WERI-Rb-1 (cell line): ENCODE data around the gene TM9SF1.
"Not testable (repeated sequence)": the region's sequence is repeated elsewhere in the genome, so short reads cannot be mapped to it uniquely, and the experiment has no call there.

Experiments used
- DNase-seq: peaks from one replicate; pipeline ENCODE4 v3.0.0-alpha.2; 2020
- H3K27ac ChIP-seq: fragments of 250-450 bp; sonication (Bioruptor Pico); 2 replicates; pipeline ENCODE4 v1.5.1; 2020; ENCODE audit warnings: mild to moderate bottlenecking, moderate library complexity
- H3K27me3 ChIP-seq: fragments of 250-450 bp; sonication (Bioruptor Pico); 2 replicates; pipeline ENCODE4 v1.5.1; 2021; ENCODE audit warnings: mild to moderate bottlenecking, low read depth, moderate library complexity; ENCODE audit not compliant: insufficient read depth, severe bottlenecking
- H3K36me3 ChIP-seq: fragments of 250-450 bp; sonication (Bioruptor Pico); 2 replicates; pipeline ENCODE4 v1.5.1; 2020; ENCODE audit warnings: mild to moderate bottlenecking, moderate library complexity
- H3K4me3 ChIP-seq: 2 replicates; pipeline ENCODE4 v1.5.1; 2011; ENCODE audit warnings: low read depth, mild to moderate bottlenecking, control low read depth, low read length
- H3K9me3 ChIP-seq: fragments of 250-450 bp; sonication (Bioruptor Pico); 2 replicates; pipeline ENCODE4 v1.5.1; 2021; ENCODE audit warnings: mild to moderate bottlenecking, moderate library complexity; ENCODE audit not compliant: severe bottlenecking
- CTCF ChIP-seq: IDR thresholded peaks from 2 replicates; pipeline ENCODE4 v1.5.1; 2011; ENCODE audit warnings: low read depth, mild to moderate bottlenecking, control low read depth, inconsistent platforms, low read length

The TM9SF1 gene

GRCh38 chr14:24226473-24226872 is 31.2 kb upstream of the TM9SF1 start:
- Histone ChIP-seq H3K36me3 (peaks cover 7% of the 10 kb centered on the region), H3K27ac (no peak overlapping the region), H3K4me3 (no peak overlapping the region), H3K9me3 (no peaks in the 10 kb centered on the region), H3K27me3 (no peaks in the 10 kb centered on the region)
- TF ChIP-seq CTCF: no peak
- no peak for DNase-seq

GRCh38 chr14:24224618-24225071 is 29.4 kb upstream of the TM9SF1 start:
- Histone ChIP-seq H3K9me3 (no peaks in the 10 kb centered on the region), H3K4me3 (no peak overlapping the region), H3K36me3 (peaks cover 7% of the 10 kb centered on the region), H3K27ac (no peak overlapping the region), H3K27me3 (no peaks in the 10 kb centered on the region)
- DNase-seq: no peak
- no peak for TF ChIP-seq CTCF

GRCh38 chr14:24222987-24223386 is 27.7 kb upstream of the TM9SF1 start:
- not testable (repeated sequence) for H3K27ac ChIP-seq, H3K4me3 ChIP-seq, H3K36me3 ChIP-seq, H3K27me3 ChIP-seq, H3K9me3 ChIP-seq, DNase-seq

GRCh38 chr14:24219521-24219920 is 24.3 kb upstream of the TM9SF1 start:
- no peaks in the 10 kb centered on the region for H3K9me3 ChIP-seq
- H3K36me3 ChIP-seq: no peaks in the 10 kb centered on the region; the same call in none of the 2 replicates
- H3K27ac ChIP-seq: no peak overlapping the region
- TF ChIP-seq CTCF: no peak
- H3K4me3 ChIP-seq: no peak overlapping the region
- H3K27me3 ChIP-seq: no peaks in the 10 kb centered on the region
- DNase-seq: no peak

- no peaks in the 10 kb centered on the region; the same call in 1 of the 2 replicates for H3K36me3 ChIP-seq
- H3K4me3 ChIP-seq: no peak overlapping the region
- no peak for TF ChIP-seq CTCF
- DNase-seq: no peak
- H3K27ac ChIP-seq: no peak overlapping the region
- H3K27me3 ChIP-seq: no peaks in the 10 kb centered on the region
- H3K9me3 ChIP-seq: no peaks in the 10 kb centered on the region
These were observed 23.8 kb upstream of the TM9SF1 start for GRCh38 chr14:24219080-24219479.

GRCh38 chr14:24216876-24217275 is 21.6 kb upstream of the TM9SF1 start:
- H3K4me3 ChIP-seq, H3K36me3 ChIP-seq, H3K9me3 ChIP-seq, DNase-seq, H3K27me3 ChIP-seq, H3K27ac ChIP-seq: not testable (repeated sequence)

- H3K27ac ChIP-seq: no peak overlapping the region
- H3K9me3 ChIP-seq: no peaks in the 10 kb centered on the region
- no peak for TF ChIP-seq CTCF
- H3K36me3 ChIP-seq: no peaks in the 10 kb centered on the region; the same call in 1 of the 2 replicates
- no peak overlapping the region for H3K4me3 ChIP-seq
- H3K27me3 ChIP-seq: no peaks in the 10 kb centered on the region
- no peak for DNase-seq
These were observed 21.1 kb upstream of the TM9SF1 start for GRCh38 chr14:24216345-24216699.
